NCI-H226 (cell line): ENCODE data around the gene CMTR2.
"Not testable (repeated sequence)": the region's sequence is repeated elsewhere in the genome, so short reads cannot be mapped to it uniquely, and the experiment has no call there.

Experiments
- DNase-seq: peaks from one replicate; pipeline ENCODE4 v3.0.0-alpha.2; 2015

The CMTR2 gene, protein sequence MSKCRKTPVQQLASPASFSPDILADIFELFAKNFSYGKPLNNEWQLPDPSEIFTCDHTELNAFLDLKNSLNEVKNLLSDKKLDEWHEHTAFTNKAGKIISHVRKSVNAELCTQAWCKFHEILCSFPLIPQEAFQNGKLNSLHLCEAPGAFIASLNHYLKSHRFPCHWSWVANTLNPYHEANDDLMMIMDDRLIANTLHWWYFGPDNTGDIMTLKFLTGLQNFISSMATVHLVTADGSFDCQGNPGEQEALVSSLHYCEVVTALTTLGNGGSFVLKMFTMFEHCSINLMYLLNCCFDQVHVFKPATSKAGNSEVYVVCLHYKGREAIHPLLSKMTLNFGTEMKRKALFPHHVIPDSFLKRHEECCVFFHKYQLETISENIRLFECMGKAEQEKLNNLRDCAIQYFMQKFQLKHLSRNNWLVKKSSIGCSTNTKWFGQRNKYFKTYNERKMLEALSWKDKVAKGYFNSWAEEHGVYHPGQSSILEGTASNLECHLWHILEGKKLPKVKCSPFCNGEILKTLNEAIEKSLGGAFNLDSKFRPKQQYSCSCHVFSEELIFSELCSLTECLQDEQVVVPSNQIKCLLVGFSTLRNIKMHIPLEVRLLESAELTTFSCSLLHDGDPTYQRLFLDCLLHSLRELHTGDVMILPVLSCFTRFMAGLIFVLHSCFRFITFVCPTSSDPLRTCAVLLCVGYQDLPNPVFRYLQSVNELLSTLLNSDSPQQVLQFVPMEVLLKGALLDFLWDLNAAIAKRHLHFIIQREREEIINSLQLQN

DNA sequence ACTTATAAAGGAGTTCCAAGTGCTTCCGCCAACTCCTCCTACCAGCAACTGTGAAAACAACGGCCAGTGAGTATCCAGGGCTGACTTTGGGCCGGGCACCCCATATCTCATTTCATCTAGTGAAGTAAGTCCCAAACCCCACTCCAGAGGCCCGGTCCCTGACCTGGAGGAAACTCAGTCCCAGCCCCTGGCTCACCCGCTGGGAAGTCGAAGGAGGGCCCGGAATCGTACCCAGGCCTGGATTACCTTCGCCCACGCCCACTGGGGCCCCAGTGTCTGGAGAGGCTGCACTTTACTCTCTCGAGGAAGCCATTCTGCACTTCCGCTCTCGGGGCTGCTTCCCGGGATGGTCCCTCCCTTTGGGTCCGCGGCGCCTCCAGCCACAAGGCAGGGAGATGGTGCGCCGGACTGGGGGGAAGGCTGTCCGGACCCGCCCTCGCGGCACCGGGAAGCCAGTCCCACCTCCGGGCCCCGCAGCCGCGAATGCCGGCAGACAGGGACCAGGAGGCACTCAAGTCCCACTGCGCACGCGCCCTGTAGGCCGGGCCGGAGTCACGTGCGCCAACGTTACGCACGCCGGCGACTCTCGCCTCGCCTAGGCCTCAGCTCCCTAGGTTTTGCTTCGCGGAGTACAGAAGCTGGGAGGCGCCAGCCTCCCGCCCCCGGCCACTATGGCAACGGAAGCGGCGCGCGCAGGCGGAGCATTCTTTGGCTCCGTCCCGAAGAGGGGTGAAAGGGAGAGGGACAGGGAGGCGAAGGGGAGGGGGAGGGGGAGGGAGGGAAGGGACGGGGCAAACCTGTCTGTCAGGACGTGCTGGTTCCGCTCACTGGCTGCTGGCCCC is at the start of gene CMTR2:
CMTR2 (minus strand) TSS at position 513 of the 842 bp plus-strand sequence. CDS start 3,482 bp downstream, outside the sequence.
- DNase-seq, result peak; percentile 98

DNA sequence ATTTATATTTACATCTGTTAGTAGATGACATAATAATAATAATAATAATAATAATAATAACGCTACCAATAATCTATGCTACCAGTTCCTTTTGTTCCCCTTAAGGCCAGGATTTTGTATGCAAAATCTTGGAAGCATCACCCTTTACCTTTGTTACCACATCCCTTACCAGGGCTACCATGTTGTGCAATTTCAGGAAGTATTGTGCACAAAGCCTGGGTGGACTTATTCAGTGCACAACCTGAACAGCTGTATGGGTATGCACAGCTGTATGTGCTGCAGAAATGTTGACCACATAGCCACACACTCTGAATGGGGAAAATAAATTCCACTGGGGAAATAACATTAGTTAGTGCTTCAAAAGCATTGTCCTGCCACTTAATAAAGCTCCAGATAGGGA is 49.4 kb upstream of the CMTR2 start:
- peak; percentile 14 for DNase-seq

DNA sequence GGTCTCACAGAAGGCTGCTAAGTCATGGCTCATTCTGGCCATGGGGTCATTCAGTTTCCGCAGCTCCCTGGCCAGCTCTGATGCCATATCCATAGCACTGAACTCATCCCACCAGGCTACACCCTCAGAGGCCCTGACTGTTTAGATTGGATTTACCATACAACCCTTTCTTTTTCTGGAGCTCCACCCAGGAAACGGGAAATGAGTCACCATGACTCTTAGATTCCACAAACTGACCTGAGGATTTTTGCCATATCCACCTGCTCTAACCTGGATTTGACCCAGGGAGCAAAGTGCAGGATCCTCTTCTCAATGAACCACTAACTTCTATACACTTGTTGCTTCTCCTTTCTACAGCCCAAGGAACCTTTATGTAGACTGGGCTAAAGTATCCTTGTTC is 49.0 kb upstream of the CMTR2 start:
- peak; percentile 70 for DNase-seq

DNA sequence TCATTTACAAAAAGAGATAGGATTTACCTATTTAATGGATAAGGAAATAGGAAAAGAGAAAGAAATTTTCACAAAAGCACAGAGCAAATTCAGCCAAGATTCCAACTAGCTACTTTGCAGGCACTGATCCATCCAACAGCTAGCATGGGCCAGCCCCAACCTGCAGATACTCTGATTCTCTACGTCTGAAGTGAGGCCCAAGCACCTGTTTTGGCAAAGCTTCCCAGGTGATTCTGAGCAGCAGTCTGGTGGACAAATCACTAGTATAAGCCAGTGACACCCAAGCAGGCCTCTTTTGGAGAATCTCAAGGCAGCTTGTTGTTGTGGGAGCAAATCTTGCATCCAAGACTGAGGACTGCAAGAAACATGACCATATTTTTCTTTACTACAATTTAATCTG is 48.4 kb upstream of the CMTR2 start:
- no peak for DNase-seq

DNA sequence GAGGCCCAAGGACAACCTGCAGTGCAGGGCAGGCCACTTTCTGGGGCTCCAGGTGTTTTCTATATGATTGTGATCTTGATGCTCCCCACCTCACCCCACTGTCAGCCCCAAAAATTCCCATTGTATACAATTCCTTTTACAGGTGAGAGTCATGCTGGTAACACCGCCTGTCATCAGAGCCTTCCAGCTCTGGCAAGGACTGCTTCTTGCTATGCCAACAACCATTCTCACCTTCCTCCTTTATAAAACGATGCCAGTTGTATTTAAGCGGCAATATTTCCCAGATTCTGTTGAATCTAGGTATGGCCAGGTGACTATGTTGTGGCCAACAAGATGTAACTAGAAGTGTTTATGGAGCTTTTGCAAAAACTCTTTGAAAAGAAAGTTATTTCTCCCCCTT is 38.9 kb upstream of the CMTR2 start:
- no peak for DNase-seq

DNA sequence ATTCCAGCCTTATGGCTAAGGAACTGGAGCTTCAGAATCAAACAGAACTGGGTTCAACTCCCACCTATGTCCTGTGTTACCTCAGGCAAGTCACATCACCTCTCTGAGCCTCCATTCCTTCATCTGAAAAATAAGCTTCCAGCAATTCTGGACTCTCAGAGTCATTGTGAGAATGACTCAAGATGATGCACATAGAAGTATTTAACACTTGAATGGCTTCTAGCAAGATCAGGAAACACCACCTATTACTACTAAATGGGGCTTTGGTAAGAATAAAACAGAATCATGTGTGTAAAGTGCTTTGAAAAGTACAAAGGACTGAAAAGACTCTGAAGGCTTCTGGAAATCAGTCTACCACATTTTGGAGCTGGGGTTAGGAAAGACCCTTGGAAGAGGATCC is 38.5 kb upstream of the CMTR2 start:
- DNase-seq, result no peak

DNA sequence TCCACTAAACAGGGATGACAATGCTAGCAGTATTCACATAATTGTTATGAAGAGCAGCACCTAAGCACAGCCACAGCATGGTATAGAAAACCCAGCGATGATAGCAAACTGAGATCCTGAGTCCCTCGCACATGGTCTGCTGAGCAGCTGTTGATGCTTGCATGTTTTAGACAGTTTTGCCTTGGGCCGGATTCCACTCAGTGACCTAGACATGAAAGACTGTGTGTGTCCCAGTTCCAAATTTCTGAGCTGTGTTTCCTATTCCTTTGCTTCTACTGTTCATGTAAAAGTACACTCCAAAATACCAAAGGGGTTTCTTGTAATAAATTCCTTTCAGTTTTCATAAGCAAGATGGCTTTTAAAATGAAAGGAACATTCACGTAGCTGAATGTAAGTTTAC is 30.8 kb upstream of the CMTR2 start:
- DNase-seq, result no peak

DNA sequence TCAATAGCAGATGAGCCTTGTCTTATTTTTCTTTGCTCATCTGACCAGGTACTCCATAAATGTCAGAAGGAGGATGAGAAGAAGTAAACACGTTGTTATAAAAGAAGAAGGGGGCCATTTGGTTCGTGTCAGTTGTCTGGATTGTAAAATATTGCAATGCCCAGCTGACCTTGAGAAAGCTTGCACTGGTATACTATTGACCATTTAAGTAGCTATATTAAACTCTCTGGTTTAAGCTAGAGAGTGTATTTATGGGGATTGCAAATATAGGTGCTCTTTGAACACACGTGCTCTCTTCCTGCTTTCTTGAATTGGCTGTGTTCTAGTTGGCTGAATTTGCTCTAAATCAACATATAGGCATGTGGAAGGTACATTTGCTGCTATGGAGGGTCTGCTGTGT is 26.1 kb upstream of the CMTR2 start:
- no peak for DNase-seq

DNA sequence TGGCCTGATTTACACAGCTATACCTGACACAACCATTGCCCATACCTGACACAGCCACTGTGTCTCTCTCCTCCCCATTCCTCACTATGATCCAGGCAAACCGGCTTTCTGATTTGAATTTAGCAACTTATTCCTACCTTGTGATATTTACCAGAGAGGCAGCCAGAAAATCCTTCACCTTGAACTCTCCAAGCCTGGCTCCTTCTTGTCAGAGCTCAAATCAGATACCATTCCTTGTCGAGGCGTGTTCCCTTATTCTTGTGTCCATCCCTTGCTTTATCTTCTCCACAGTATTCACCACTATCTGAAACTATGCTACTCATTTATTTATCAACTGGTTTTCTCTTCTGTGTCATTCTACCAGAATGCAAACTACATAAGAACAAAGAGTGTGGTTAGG is 24.4 kb upstream of the CMTR2 start:
- DNase-seq, result not testable (repeated sequence)

DNA sequence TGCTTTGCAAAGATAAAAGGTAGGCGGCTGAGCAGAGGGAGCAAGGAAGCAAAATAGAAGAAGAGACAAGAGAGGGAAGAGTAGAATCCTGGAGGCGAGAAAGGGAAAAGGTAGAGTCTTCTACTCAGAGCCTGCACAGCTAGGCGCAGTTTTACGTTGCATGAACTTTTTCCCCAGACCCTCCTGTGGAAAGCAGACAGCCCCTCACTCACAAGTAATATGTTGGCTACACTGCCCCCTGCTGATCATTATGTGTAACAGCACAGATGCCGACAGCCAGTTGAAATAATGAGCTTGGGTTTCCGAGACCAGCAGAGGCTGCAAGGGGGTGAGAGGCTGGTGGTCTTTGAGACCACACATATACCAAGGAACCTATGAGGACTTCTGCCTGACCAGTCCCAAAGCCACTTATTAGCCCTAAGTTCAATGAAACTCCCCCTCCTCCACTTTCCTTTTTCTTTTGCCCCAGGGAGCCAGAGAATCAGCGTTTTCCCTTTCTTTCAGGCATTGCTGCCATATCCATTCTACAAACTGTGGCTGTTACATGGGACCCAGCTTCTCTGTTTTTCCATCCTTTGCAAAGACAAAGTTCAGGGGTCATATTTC is 22.5 kb upstream of the CMTR2 start:
- no peak for DNase-seq

DNA sequence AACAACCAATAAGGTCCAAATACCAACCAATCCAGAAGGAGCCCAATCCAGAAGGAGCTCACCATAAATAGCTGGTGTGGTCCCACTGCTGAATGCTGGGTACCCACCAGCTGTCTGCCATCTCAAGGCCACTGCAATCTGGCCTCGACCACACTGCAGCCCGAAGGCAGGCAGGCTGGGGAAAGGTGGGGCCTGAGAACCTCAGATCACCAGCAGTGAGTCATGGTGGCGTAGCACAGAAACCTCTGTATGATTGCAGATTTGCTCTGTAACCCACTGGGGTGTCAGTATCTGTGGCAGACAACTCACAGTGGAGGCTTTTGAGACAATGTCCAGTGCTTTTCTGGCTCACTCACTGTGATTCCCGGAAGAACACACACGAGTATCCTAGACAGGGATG is 14.7 kb upstream of the CMTR2 start:
- DNase-seq, result peak; percentile 22

DNA sequence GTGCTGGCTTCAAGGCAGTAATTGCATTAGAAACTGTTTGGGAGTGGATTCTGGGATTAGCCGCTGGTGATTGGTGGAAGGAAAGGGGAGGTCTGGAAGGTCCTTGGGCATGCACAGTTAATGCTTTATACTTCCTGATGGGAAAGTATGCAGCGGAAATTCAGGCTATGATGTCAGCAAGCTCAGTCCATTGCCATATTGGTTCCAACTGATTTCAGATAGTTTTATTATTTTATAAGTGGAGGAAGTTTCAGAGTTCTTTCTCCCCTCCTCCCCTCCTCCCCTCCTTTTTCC is 8.1 kb upstream of the CMTR2 start:
- no peak for DNase-seq

DNA sequence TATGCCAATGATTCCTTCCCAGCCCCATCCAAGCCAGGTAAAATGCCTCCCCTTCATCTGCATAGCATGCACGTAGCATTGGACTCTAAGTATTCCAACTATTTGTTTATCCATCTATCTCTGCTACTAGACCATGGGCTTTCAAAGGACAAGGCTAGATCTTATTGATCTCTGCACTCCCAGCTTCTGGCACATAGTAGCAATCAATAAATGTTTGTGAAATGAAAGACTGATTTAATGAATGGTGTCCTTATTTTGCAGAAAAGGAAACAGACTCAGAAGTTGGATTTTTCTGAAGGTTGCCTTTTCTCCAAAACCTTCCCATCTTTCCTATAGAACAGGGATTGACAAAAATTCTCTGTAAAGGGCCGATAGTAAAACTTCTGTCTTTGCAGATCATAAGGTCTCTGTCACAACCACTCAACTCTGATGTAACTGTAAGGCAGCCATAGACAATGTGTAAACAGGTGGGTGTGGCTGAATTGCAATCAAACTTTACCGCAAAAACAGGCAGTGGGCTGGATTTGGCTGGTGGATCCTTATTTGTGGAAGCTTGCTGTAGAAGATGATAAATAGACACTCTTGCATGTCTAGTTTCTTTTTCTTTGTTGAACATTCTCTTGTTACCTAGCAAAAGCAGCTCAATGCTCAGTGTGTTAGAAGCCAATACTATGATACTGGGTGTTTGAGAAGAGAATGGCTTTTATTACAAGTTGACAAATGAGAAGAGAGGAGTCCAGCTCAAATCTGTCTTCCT is 7.6 kb upstream of the CMTR2 start:
- no peak for DNase-seq

DNA sequence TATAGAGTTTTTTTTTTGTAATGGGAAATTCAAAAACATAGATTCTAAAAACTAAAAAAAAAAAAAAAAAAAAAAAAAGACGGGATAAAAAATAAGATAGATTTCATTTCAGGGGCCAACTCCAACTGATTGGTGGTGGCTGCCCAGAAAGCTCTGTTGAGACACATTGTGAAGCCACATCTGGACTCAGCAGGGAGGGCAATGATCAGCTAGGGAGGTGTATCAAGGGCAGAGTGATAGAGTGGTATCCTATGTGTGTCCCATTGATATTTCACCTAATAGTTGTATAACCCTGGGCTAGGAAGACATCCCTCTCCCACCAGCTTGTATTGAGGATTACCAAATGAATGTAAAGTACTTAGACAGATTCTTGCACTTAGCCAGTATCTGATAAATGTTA is 6.7 kb upstream of the CMTR2 start:
- no peak for DNase-seq

DNA sequence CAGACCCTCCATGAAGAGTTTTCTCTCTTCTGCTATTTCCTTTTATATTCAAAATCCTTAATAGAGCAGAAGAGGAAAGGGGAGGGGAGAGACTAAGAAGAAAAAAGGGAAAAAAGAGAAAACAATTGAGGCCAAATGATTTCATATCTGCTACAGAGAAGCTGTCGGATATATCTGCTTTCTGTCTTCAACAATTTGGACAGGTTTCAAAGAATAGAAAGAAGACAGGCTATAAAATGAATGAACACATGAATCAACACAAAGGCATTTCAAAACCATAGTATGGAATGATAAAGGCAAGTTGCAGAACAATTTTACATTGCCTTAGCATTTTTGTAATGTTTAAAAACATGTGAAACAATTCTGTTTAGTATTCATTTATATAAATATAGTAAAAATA is 4.7 kb upstream of the CMTR2 start:
- DNase-seq, result no peak

DNA sequence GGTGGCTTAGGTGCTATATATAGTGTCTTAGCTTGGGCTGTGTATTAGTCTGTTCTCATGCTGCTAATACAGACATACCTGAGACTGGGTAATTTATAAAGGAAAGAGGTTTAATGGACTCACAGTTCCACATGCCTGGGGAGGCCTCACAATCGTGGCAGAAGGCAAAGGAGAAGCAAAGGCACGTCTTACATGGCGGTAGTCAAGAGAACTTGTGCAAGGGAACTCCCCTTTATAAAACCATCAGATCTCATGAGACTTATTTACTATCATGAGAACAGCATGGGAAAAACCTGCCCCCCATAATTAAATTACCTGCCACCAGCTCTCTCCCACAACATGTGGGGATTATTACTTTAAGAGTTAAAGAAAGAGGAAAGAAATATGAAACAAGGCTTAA is 2.9 kb upstream of the CMTR2 start:
- not testable (repeated sequence) for DNase-seq

DNA sequence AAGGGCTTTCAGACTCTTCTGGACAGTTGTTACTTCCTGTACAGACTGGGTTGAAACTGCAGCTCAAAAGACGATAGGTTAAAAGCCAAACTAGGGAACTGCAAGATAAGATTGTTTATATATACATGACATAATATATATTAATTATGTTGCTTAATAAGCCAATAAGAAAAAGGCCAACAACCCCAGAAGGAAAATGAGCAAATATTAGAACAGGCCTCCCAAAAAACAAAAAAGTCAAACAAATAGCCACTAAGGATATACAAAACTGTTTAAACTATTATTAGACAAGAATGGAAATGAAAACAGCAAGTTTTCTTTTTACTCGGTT is 495 bp upstream of the CMTR2 start:
- DNase-seq, result no peak

DNA sequence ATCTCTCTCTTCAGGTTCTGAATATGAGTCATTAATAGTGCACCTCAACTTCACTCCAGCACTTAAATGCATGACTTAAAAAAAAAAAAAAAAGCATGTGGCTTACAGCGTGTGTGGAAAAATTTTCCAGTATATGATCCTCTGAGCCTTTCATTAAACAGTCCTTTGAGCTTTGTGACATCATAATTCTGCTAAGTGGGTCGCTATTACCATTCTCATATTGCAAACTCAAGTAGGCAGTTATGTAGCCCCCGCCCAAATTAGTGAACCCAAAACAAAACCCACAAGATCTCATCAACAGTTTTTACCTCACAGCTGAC is 672 bp downstream of the CMTR2 start:
- no peak for DNase-seq

DNA sequence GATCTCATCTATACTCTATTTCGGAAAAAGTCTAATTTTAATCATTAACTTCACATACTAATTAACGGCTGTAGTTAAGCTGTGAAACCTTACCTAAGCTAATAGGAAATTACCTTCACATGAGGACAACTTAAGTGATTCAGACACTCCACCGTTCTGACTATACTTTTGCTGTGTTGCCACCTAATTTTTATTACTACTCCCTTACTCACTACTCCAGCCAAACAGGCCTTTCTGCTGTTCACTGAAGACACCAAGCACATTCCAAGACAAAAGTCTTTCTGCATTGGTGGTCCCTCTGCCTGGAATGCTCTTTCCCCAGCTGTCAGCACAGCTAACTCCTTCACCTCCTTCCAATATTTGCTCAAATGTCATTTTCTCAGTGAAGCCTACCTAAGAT is 1.3 kb downstream of the CMTR2 start:
- no peak for DNase-seq

DNA sequence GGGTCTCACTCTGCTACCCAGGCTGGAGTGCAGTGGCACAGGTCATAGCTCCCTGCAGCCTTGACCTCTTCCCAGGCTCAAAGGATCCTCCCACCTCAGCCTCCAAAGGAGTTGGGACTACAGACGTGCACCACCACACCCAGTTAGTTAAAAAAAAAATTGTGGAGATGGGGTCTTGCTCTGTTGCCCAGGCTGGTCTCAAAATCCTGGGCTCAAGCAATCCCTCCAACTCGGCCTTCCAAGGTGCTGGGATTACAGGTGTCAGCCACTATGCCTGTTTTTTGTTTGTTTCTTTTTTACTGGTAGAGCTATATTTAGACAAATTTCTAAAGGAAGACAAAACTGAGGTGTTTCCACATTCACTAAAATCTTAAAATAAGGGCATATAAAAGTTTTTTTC is 1.7 kb downstream of the CMTR2 start:
- no peak for DNase-seq

DNA sequence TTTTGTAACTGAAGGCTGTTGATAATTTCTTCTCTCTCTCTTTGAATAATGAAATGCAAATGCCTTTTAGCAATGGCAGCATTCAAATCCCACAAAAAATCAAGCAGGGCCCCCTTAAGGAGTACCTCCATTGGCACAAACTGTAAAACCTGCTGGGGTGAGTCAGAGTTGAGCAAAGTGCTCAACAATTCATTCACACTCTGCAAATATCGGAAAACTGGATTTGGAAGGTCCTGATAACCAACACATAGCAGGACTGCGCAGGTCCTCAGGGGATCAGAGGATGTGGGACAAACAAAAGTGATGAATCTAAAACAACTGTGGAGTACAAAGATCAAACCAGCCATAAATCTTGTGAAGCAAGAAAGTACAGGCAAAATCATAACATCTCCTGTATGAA is 5.6 kb downstream of the CMTR2 start:
- no peak for DNase-seq

DNA sequence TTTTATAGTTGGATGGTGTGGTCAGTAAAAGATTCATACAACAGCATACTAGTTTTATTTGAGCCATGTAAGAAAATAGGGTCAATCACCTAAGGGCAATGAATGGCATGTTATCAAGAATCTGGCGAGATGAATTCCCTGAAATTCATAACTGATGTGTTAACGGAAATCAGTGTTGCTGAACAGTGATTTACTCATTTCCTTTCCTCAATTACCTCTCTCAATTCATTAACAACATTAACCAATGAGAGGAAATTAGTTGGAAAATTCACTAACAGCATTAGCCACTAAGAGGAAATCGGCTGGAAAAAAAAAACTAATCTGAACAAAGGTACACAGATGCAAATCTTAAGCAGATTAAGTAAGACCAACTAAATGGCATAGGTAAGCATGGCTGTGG is 6.3 kb downstream of the CMTR2 start:
- DNase-seq, result no peak
